GM11168 (cell line): ENCODE data around the gene CEP192.
"Not testable (repeated sequence)": the region's sequence is repeated elsewhere in the genome, so short reads cannot be mapped to it uniquely, and the experiment has no call there.

Source experiments
- in situ Hi-C: fragments of 300-500 bp; cut with MboI; formaldehyde crosslinking; loops from one replicate; pipeline ENCODE4 v1.12.0; 2022; ENCODE audit warnings: low sequenced_read_pairs; ENCODE audit not compliant: unreplicated experiment

The CEP192 gene, protein sequence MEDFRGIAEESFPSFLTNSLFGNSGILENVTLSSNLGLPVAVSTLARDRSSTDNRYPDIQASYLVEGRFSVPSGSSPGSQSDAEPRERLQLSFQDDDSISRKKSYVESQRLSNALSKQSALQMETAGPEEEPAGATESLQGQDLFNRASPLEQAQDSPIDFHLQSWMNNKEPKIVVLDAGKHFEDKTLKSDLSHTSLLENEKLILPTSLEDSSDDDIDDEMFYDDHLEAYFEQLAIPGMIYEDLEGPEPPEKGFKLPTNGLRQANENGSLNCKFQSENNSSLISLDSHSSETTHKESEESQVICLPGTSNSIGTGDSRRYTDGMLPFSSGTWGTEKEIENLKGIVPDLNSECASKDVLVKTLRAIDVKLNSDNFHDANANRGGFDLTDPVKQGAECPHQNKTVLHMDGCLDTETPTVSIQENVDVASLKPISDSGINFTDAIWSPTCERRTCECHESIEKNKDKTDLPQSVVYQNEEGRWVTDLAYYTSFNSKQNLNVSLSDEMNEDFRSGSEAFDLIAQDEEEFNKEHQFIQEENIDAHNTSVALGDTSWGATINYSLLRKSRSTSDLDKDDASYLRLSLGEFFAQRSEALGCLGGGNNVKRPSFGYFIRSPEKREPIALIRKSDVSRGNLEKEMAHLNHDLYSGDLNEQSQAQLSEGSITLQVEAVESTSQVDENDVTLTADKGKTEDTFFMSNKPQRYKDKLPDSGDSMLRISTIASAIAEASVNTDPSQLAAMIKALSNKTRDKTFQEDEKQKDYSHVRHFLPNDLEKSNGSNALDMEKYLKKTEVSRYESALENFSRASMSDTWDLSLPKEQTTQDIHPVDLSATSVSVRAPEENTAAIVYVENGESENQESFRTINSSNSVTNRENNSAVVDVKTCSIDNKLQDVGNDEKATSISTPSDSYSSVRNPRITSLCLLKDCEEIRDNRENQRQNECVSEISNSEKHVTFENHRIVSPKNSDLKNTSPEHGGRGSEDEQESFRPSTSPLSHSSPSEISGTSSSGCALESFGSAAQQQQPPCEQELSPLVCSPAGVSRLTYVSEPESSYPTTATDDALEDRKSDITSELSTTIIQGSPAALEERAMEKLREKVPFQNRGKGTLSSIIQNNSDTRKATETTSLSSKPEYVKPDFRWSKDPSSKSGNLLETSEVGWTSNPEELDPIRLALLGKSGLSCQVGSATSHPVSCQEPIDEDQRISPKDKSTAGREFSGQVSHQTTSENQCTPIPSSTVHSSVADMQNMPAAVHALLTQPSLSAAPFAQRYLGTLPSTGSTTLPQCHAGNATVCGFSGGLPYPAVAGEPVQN (N-terminal part only)

DNA sequence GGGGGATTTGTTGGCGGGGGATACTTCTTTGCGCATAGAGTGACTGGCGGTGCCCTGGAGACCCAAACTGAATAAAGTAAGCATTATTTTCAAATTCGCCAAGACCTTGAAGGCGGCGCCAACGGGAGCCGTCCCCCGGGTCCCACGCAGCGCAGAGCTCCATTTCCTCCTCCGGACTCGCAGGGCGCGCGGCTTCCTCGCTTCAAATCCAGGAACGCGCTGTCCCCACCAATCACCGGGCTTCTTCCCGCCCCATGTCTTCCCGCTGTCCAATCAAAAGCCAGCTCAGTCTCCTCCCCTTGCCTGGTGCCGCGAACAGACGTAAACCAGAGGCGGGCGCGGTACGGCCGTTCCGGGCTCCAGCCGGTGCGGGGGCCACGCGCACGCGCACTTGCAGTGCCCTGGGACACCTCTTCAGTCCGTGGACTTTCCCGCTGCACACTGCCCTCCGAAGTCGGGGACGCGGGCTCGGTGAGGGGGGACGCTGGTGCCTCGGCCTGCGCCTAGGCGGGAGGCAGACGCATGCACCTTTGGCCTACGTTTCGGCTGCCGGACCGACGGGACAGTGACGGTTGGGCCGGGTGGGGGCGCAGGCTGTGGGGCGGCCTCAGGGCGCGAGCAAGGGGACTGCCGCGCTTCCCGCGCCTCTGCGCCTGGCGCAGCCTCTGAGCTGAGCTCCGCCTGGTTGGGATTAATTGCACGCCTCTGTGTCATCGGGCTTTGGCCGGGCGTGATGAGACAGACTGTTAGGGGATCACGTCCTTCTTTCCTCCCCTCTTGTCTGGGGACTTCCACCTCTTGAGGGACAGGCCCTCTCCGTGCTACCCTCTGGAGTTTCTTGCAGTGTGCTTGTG lies at the start of gene CEP192:
TSS of gene CEP192 (plus strand) at position 396 of the 854 bp plus-strand sequence. CDS start 8,063 bp downstream, outside the sequence.
- in situ Hi-C loops = no loop called here

DNA sequence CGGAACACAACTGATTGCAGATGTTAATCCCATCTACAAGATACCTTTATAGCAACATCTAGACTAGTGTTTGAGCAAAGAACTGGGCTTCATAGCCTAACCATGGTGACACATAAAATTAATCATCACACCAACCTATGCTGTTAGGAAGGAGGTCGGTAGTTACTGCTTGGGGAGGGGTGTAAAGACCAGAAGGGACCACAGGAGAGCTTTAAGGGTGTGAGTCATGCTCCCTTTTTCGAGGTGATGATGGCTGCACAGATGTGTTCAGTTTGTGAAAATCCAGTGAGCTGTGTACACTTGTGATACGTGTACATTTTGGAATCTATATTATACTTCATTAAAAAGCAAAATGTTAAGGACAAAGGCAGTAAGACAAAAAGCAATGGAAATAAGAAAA lies 47.9 kb upstream of the CEP192 start:
- in situ Hi-C loops = loop anchor here (25.0 kb wide), 1 partner anchor 531 kb away; the partner anchor contains the start of gene PRELID3A

DNA sequence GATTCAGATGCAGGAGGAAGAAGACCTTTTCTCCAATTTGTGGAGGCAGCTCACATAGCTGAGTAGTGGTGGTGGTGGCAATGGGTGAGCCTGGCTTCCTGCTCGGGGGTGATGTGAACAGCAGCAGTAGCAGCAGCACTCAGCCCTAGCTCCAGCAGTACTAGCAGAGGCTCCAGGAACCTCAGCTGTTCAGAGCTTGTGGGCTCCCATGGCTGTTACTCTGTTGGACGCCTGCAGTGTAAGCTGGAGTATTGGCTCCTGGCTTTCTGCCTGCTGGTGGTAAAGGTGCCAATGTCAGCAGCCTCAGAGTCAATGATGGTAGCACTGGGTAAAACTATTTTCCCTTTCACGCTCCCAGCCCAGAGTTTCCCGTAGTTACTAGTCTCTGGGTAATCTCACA lies 46.5 kb upstream of the CEP192 start:
- in situ Hi-C loops = loop anchor here (25.0 kb wide), 1 partner anchor 532 kb away; the partner anchor contains the start of gene PRELID3A

DNA sequence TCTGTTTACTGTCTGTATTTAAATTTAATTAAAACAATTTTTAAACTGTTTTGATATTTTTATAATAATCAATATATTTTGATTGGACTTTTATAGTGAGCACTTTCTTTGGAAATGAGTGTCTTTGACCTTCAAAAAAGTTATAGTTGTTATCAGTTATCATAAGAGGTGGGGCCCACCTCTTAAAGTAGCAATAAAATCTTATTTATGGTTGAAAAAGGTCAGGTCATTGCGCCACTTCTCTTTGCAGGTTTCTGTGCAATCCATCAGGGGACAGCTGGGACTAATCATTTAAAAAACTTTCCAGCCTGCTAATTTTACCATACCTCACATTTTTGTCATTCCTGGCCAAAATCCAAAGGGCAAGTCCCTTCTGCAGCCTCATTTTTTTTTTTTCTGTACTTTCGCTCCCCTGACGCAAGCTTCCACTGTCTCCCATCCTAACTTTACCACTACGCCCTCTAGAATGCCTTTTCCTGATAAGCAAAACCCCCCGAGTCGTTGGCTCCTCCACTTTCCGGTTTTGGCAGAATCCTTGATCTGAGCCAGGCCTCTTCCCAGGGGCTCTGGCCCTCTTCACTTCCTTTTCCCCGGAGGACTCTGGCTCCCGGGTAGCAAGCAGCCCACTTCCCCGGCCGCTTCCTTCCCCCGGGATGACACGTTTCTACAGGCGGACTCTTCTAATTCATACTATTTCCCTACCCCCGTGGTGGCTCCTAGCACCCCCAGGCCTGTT lies 44.4 kb upstream of the CEP192 start:
- in situ Hi-C loops = loop anchor here (25.0 kb wide), 1 partner anchor 534 kb away; the partner anchor contains the start of gene PRELID3A

DNA sequence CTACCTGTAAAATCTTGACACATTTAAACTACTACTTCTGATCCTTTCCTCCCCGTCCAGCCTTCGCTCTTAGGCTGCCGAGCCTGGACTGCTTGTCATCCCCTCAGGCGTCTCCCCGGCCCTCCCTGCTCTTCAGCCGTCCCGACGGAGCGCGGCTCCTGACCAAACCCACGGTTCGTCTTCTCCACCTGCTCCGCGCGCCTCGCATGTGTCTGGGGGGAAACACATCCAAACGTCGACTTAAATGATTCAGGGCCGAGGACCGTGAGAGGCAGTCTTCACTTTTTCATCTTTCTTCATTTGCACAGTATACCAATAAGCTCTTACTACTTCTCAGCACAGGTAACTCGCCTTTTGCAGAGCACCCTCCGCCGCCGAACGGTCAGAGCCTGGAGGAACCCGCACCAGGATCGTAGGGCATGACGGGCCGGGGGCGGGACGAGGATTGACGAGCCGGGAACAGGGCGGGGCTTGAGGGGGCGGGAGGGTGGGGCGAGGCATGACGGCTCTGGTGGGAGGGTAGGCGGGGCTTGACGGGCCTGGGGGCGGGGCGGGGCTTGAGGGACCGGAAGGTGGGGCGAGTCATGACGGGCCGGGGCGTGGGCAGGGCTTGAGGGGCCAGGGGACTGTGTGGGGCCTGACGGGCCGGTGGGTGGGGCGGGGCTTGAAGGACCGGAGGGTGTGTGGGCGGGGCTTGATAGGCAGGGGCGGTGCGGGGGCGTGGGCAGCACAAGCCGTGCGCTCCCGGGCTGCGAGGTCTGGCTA lies 43.7 kb upstream of the CEP192 start, which contains the start of gene SEH1L:
TSS of gene SEH1L (plus strand) at position 727 of the 765 bp plus-strand sequence. CDS start 111 bp downstream, outside the sequence.
- in situ Hi-C loops = loop anchor here (25.0 kb wide), 1 partner anchor 535 kb away; the partner anchor contains the start of gene PRELID3A

DNA sequence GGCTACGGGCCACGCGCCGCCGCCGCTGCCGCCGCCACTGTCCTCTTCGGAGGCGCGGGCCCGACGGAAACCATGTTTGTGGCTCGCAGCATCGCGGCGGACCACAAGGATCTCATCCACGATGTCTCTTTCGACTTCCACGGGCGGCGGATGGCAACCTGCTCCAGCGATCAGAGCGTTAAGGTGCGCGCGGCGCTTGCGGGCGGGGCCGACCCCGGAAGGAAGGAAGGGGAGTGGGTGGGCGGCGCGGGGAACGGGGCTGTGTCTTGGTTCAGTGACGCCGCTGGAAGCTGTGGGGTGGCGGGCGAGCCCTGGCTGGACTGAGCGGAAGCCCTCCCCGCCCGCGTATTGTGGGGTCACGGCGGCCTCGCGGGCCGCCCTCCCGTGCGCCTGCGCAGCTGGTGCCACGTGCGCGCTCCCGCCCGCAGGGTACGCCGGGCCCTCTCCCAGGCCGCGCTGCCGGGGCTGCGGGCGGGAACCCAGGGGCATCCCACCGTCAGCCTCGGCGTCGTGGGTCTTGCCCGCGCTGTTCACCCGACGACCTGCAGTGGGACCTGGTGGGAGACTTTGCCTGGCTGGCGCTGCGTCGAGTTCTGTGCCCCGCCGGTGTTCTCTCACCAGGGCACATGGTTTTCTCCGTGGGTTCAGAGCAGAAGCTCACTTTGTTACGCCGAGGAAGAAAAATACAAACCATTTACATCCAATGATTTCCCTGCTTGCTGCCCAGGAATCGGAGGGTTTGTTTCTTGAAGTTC lies 42.9 kb upstream of the CEP192 start:
- in situ Hi-C loops = loop anchor here (25.0 kb wide), 1 partner anchor 536 kb away; the partner anchor contains the start of gene PRELID3A

DNA sequence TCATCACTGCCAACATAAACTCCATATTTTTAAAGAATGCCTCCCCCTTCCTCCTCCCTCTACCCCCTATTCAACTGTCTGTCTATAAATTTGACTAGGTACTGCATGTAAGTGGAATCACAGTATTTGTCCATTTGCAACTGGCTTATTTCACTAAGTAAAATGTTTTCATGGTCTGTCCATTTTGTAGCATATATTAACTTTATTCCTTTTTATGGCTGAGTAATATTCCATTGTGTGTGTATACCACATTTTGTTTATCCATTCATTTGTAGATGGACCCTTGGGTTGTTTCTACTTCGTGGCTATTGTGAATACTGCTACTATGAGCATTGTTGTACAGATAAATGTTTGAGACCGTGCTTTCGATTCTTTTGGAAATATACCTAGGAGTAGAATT lies 32.7 kb upstream of the CEP192 start:
- in situ Hi-C loops = no loop called here

DNA sequence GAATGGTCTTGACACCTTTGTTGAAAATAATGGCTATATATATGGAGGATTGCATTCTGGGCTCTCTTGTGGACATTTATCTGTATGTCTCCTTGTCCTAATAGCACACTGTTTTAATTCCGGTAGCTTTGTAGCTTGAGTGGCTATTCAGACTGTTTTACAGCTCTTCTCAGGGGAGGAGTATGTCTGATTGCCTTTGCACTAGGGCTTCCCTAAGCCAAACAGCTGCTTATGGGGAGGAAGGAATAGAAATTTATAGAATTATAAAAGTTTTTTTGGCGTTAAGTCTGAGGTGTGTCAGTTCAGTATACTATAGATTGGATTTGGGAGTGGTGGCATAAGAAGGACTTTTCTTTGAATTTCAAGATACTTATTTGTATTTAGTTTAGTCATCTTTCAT lies 30.8 kb upstream of the CEP192 start:
- in situ Hi-C loops = no loop called here

DNA sequence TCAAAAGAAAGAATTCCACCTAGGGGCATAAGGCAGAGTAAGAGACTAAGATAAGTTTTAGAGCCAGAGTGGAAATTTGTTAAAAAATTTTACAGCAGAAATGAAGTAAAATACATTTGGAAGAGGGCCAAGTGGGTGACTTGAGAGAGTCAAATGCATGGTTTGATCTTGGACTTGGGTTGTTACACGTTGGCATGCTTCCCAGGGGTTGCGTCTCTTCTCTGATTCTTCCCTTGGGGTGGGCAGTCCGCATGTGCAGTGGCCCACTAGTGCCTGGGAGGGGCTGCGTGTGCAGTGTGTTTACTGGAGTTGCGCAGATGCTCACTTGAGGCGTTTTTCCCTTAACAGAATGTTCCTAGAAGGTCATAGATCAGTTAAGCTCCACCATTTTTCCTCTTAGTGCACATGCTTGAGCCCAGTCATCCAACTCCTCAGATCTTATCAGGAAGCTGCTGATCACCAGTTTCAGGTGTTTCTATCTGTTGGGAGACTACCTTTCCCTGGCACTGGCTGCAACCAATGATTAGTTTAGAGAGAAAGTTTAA lies 30.2 kb upstream of the CEP192 start:
- in situ Hi-C loops = no loop called here

DNA sequence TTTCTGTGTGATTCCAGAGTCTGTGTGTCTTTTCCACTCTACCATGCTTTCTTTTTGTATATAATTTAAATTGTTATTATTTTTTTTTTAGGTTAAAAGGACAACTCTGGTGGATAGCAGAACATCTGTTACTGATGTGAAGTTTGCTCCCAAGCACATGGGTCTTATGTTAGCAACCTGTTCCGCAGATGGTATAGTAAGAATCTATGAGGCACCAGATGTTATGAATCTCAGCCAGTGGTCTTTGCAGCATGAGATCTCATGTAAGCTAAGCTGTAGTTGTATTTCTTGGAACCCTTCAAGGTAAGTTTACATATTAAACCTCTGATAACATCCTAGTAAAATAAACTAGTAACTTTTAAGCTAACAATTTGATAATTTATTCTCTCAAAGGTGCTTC lies 28.1 kb upstream of the CEP192 start:
- in situ Hi-C loops = no loop called here

DNA sequence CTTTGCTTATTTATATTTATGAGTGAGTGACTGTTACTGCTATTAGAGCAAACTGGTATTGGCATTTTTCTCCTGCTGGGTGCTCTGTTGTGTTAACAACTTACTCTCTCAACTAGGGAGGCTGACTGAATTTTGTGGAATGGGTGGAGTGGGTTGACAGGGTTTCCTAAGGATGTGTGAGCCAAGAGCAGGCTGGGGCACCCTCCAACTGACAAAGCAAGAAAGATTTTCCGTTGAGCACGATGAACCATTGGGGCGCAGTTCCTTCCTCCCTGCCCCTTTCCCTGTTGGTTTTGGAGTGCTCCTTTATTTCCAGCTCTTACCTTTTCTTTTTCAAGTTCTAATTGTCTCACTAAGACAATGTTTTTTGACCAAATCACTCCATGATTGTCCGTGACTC lies 23.0 kb upstream of the CEP192 start:
- in situ Hi-C loops = no loop called here

DNA sequence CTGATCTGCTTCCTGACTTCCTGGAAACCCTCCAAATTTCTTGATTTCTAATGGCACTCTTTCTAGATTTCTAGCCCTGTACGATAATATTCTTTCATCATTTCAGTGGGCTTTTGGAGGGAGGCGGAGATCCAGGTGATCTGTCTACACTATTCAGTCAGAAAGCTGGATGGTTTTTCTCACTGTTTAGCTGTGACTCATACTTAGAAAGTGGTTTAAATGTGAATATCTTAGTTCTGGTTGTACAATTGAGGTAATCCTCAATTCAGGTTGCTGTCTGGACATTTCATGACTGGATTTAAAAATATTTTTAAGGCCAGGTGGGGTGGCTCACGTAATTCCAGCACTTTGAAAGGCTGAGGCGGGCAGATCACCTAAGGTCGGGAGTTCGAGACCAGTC lies 22.5 kb upstream of the CEP192 start:
- in situ Hi-C loops = no loop called here

DNA sequence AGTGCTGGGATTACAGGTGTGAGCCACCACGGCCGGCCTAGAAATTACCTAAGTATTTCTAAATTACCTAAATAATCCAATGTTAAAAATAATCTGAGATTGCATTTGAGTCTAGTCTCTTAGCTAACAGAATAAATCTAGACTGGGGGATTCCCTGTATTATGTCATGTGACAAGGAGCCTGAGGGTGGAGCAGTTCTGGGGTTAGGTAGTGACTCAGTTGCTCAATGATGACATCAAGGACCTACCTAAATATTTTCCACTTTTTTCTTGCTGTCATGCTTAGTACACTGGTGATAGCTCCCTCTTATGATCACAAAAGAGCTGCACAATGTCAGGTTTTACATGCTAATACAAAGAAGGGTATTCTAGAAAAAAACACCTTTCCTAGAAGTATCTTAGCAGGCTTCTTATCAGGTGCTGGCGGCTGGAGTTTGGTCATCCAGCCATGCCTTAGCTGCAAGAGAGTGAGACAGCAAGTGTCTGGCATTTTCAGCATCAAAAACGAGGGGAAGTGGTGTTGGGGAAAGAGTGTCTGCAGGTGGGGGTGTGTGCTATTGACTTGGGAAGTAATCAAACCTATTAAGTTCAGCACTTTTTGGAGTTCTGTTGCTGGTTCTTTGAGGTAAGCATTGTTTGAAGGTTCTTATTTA lies 17.5 kb upstream of the CEP192 start:
- in situ Hi-C loops = no loop called here

DNA sequence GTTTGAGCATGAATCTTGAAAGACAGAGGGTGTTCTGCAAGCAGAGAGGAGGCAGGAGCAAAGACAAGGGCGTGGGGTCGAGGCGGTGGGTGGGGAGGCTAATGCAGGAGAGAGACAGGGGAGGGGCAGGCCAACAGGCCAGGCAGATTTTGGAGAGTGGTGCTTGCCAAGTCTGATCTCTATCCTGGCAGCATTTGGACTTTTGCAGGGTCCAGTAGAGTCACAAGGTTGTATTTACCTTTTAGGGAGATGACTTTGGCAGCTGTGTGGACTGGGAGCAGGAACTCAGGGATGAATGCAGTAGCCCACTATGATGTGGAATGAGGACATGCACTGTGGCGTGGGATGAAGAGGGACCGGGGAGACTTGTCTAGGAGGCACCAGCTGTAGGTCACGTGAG lies 15.7 kb upstream of the CEP192 start:
- in situ Hi-C loops = no loop called here

DNA sequence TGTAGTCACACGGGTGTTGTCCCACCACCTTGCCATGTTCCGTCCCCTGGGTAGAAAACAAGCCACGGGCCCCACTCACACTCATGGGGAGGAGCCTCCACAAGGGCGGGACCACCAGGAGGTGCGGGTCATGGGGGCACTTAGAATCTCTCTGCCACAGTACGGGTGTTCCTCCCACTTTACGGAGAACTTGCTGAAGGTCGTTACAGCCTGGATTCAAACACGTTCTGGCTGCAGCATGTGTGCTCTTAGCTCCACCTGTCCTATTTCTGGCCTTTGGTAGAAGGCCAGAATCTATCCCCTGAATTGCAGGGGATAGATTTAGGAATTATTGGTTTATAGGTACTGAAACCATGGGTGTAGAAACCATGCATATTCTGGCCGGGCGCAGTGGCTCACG lies 14.9 kb upstream of the CEP192 start:
- in situ Hi-C loops = no loop called here

DNA sequence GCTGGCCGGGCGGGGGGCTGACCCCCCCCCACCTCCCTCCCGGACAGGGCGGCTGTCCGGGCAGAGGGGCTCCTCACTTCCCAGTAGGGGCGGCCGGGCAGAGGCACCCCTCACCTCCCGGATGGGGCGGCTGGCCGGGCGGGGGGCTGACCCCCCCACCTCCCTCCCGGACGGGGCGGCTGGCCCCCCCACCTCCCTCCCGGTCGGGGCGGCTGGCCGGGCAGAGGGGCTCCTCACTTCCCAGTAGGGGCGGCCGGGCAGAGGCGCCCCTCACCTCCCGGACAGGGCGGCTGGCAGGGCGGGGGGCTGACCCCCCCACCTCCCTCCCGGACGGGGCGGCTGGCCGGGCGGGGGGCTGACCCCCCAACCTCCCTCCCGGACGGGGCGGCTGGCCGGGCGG lies 11.1 kb upstream of the CEP192 start:
- in situ Hi-C loops = not testable (repeated sequence)
